Thoracic aorta (tissue), 2 donors: ENCODE measurements around the gene MED10. TPM values are rescaled to one million over a fixed set of nuclear protein-coding genes. Genes with fewer than 3 reads are reported as not detected.

ENCODE experiments used
- ATAC-seq: fragments of 150-250 bp; one replicate; pipeline ENCODE4 v1.8.0; 2017; ENCODE audit warnings: low read depth; ENCODE audit not compliant: insufficient number of reproducible peaks, low FRiP score
- DNase-seq: peaks from one replicate; pipeline ENCODE4 v3.0.0-alpha.2; 2020; ENCODE audit warnings: low spot score
- H3K27ac ChIP-seq, 2 donors: fragments of 200-600 bp; sonication (generic); 1 replicate in 1 of 2; 2 replicates in 1 of 2; pipeline ENCODE4 v1.5.1; 2016; ENCODE audit warnings: mild to moderate bottlenecking in 2 of 2, moderate library complexity in 2 of 2
- H3K27me3 ChIP-seq: fragments of 200-600 bp; sonication (generic); replicated peaks from 2 replicates; pipeline ENCODE4 v1.6.0; 2016; ENCODE audit warnings: mild to moderate bottlenecking; ENCODE audit not compliant: insufficient read depth
- H3K36me3 ChIP-seq: fragments of 200-600 bp; sonication (generic); one replicate; pipeline ENCODE4 v1.5.1; 2016
- H3K4me1 ChIP-seq, 2 donors: fragments of 200-600 bp; sonication (generic); 1 replicate in 1 of 2; 2 replicates in 1 of 2; pipeline versions ENCODE4 v1.5.1 to v1.6.0; 2016; ENCODE audit warnings: low read depth in 2 of 2, mild to moderate bottlenecking in 1 of 2; ENCODE audit not compliant: control insufficient read depth in 1 of 2
- H3K4me3 ChIP-seq: fragments of 200-600 bp; sonication (generic); 2 replicates; pipeline ENCODE4 v1.5.1; 2016; ENCODE audit warnings: mild to moderate bottlenecking
- H3K9me3 ChIP-seq: fragments of 200-600 bp; sonication (generic); 2 replicates; pipeline ENCODE4 v1.5.1; 2016
- total RNA-seq, 2 donors: library from RNA; depleted of rRNA; stranded (reverse); fragments of >200 nt; gene quantifications; one replicate each; pipeline versions ENCODE4 v1.1.0 to v1.2.3, GENCODE V29; 2016
- TF ChIP-seq, protein P1 (sequence below): fragments of 200-600 bp; sonication (generic); IDR thresholded peaks from one replicate; pipeline ENCODE4 v1.5.1; 2019; ENCODE audit warnings: antibody characterized with exemption

The MED10 gene
- total RNA-seq, 2 donors from 2014 or later = 25.0 to 30.9 TPM

DNA sequence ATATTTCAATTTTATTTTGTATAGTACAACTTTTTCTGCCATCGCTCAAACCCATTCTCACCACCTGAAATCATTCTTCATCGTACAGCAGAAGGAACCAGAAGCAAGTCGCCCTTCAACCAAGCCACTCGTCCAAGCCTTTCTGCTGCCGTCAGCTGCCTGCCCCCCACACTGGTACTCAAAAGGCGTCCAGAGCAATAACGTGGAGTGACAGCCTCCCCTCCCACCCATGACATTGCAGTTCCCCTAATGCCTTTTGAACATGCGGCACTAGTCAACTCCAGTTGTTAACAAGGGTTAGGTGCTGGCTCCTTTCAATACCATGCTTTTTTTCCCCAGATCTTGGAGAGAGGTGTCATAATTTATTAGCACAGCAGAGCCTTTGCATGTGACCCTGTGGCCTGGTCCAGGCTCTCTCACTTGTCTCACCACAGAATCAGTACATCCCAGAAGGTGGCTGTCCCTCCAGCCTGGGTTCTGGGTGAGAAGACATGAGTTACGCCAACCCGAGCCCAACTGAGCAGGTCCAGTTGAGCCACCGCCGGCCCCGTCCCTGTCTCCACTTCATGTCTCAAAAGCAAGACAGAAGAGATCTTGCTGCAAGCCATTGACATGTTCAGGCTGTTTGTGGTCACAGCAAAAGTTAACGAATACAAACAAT lies 20.4 kb upstream of the MED10 start:
- DNase-seq = no peak
- no peaks in the 10 kb centered on the region for H3K27me3 ChIP-seq
- no peaks in the 10 kb centered on the region for H3K4me1 ChIP-seq
- no peaks in the 10 kb centered on the region for H3K36me3 ChIP-seq
- H3K9me3 ChIP-seq = no peaks in the 10 kb centered on the region
- no peak overlapping the region for H3K4me3 ChIP-seq
- TF ChIP-seq, protein P1, sequence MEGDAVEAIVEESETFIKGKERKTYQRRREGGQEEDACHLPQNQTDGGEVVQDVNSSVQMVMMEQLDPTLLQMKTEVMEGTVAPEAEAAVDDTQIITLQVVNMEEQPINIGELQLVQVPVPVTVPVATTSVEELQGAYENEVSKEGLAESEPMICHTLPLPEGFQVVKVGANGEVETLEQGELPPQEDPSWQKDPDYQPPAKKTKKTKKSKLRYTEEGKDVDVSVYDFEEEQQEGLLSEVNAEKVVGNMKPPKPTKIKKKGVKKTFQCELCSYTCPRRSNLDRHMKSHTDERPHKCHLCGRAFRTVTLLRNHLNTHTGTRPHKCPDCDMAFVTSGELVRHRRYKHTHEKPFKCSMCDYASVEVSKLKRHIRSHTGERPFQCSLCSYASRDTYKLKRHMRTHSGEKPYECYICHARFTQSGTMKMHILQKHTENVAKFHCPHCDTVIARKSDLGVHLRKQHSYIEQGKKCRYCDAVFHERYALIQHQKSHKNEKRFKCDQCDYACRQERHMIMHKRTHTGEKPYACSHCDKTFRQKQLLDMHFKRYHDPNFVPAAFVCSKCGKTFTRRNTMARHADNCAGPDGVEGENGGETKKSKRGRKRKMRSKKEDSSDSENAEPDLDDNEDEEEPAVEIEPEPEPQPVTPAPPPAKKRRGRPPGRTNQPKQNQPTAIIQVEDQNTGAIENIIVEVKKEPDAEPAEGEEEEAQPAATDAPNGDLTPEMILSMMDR = no peak
- no peak overlapping the region for H3K27ac ChIP-seq
- no peak for ATAC-seq

DNA sequence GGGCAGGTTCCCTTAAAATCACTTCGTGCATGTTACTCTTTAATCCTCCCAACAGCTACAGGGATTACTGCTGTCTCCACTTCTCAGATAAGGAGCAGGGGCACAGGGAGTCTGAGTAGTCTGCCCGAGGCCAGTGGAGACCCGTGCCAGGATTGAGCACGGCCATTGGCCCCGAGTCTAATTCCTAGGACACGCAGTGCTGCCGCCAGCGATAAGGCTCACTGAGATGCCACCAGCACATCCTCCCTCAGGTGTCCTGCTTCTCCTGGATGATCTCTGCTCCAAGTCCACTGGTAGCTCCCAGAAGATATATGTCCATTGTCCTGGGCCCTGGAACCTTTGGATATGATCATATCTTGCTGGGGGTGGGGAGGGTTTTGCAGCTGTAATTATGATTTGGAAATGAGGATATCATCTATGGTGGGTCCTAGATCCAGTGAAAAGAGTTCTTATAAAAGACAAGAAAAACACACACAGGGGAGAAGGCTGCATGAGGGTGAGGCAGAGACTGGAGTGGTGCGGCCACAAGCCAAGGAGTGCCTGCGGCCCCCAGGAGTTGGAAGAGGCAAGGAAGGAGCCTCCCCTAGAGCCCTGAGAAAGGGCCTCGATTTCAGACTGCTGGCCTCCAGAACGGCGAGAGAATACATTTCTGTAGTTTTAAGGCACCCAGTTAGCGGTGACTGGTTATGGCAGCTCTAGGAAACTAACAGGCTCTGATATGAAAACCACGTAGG lies 19.4 kb upstream of the MED10 start:
- no peaks in the 10 kb centered on the region for H3K9me3 ChIP-seq
- H3K4me3 ChIP-seq = no peak overlapping the region
- H3K36me3 ChIP-seq = no peaks in the 10 kb centered on the region
- no peaks in the 10 kb centered on the region for H3K4me1 ChIP-seq
- ATAC-seq = no peak
- H3K27ac ChIP-seq = no peak overlapping the region
- TF ChIP-seq, protein P1 = no peak
- no peak for DNase-seq
- H3K27me3 ChIP-seq = no peaks in the 10 kb centered on the region

DNA sequence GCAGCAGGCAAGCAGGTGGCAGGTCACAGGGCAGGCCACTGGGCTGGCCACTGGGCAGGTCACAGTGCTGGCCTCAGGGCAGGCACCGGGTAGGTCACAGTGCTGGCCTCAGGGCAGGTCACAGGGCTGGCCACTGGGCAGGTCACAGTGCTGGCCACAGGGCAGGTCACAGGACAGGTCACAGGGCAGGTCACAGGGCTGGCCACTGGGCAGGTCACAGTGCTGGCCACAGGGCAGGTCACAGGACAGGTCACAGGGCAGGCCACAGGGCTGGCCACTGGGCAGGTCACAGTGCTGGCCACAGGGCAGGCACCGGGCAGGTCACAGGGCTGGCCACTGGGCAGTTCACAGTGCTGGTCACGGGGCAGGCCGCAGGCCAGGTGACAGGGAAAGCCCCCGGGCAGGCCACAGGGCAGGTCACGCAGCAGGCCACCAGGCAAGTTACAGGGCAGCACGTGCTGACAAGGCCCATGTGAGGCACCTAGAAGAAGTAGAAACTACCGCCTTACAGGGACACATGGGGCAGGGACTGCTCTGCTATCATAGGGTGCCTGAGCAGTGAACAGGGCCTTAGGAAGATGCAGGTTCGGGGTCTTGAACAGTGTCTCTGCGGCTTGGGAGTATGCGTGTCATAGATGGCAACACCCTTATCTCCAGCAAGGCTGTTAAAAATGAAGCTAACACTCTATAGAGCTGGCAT lies 18.6 kb upstream of the MED10 start:
- no peaks in the 10 kb centered on the region for H3K9me3 ChIP-seq
- TF ChIP-seq, protein P1 = no peak
- no peaks in the 10 kb centered on the region for H3K27me3 ChIP-seq
- DNase-seq (no peak), ATAC-seq (no peak)
- no peak overlapping the region for H3K27ac ChIP-seq
- no peaks in the 10 kb centered on the region for H3K4me1 ChIP-seq
- H3K36me3 ChIP-seq = no peaks in the 10 kb centered on the region
- no peak overlapping the region for H3K4me3 ChIP-seq

DNA sequence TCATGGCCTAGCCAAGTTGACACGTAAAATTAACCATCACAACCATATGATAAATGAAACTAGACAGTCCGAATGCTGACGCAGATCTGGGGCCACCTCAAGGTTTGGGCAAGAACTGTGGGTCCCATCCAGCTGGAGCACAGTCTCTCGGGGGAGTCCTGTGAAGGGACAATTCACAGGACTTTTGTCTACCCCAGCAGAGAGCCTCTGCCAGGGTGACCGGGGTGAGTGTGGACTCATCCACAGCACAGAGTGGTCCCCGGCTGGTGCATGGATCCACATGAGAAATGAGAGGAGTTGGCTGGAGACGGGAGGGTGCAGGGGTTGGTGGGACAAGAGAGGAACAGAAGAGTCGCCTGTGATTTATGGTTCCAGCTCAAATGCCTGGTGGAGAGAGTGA lies 17.7 kb upstream of the MED10 start:
- ATAC-seq = no peak
- H3K4me3 ChIP-seq = no peak overlapping the region
- H3K36me3 ChIP-seq = no peaks in the 10 kb centered on the region
- no peak for DNase-seq
- H3K27ac ChIP-seq = no peak overlapping the region
- TF ChIP-seq, protein P1 = no peak
- no peaks in the 10 kb centered on the region for H3K4me1 ChIP-seq
- no peaks in the 10 kb centered on the region for H3K9me3 ChIP-seq
- no peaks in the 10 kb centered on the region for H3K27me3 ChIP-seq

DNA sequence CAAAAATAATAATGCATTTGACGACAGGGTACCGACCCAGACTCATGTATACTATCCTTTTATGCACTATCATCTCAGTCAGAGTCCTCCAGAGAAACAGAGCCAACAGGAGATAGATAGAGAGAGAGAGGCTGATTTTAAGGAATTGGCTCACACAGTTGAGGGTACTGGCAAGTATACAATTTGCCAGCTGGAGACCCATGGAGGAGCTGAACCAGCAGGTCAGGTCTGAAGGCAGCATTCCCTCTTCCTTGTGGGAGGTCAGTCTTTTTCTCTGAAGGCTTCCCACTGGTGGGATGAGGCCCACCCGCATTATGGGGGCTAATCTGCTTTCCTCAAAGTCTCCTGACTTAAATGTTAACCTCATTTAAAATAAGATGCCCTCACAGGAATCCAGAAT lies 17.3 kb upstream of the MED10 start:
- no peak for DNase-seq
- H3K27me3 ChIP-seq = no peaks in the 10 kb centered on the region
- TF ChIP-seq, protein P1 = no peak
- H3K9me3 ChIP-seq = no peaks in the 10 kb centered on the region
- H3K4me1 ChIP-seq = no peaks in the 10 kb centered on the region
- H3K27ac ChIP-seq = no peak overlapping the region
- no peaks in the 10 kb centered on the region for H3K36me3 ChIP-seq
- no peak overlapping the region for H3K4me3 ChIP-seq
- ATAC-seq = no peak
